NCI-H2196 (cell line): Measurements from ENCODE around the gene NRP1.
"Not testable (repeated sequence)": the region's sequence is repeated elsewhere in the genome, so short reads cannot be mapped to it uniquely, and the experiment has no call there.

Experiments
- DNase-seq: peaks from one replicate; lab custom pipeline; 2025; ENCODE audit not compliant: unreplicated experiment; lab: John Stamatoyannopoulos, UW

NRP1 gene

GRCh38 chr10:33240931-33241330 lies 93.5 kb downstream of the NRP1 start:
- no peak for DNase-seq

- no peak for DNase-seq
These were observed 94.2 kb downstream of the NRP1 start for GRCh38 chr10:33240258-33240657.

GRCh38 chr10:33239257-33239656 lies 95.2 kb downstream of the NRP1 start:
- no peak for DNase-seq

- DNase-seq: no peak
These were observed 95.8 kb downstream of the NRP1 start for GRCh38 chr10:33238643-33239042.

GRCh38 chr10:33237736-33238624 lies 96.5 kb downstream of the NRP1 start:
- DNase-seq: no peak

- DNase-seq: no peak
These were observed 97.6 kb downstream of the NRP1 start for GRCh38 chr10:33236916-33237315.

- no peak for DNase-seq
These were observed 98.5 kb downstream of the NRP1 start for GRCh38 chr10:33235951-33236350.

- no peak for DNase-seq
These were observed 99.1 kb downstream of the NRP1 start for GRCh38 chr10:33235251-33235884.

GRCh38 chr10:33234831-33235237 lies 99.6 kb downstream of the NRP1 start:
- DNase-seq: no peak

GRCh38 chr10:33233635-33234034 lies 100.8 kb downstream of the NRP1 start:
- no peak for DNase-seq

- DNase-seq: no peak
These were observed 101.2 kb downstream of the NRP1 start for GRCh38 chr10:33233221-33233620.

GRCh38 chr10:33231621-33232350 lies 102.7 kb downstream of the NRP1 start:
- DNase-seq: no peak

GRCh38 chr10:33229949-33230267 lies 104.6 kb downstream of the NRP1 start:
- DNase-seq: no peak

- DNase-seq: no peak
These were observed 105.1 kb downstream of the NRP1 start for GRCh38 chr10:33229252-33229948.

- DNase-seq: no peak
These were observed 106.0 kb downstream of the NRP1 start for GRCh38 chr10:33228426-33228825.

- DNase-seq: no peak
These were observed 107.0 kb downstream of the NRP1 start for GRCh38 chr10:33227489-33227888.

- no peak for DNase-seq
These were observed 110.1 kb downstream of the NRP1 start for GRCh38 chr10:33224251-33224965.

- no peak for DNase-seq
These were observed 111.0 kb downstream of the NRP1 start for GRCh38 chr10:33223326-33224000.

GRCh38 chr10:33222304-33222703 lies 112.2 kb downstream of the NRP1 start:
- DNase-seq: not testable (repeated sequence)

- no peak for DNase-seq
These were observed 116.6 kb downstream of the NRP1 start for GRCh38 chr10:33217854-33218253.
